Activated CD4-positive, alpha-beta T cell treated with anti-CD3 and anti-CD28 coated beads, Interleukin-2, amount 50 U/mL, for 4 hours (primary cell): Measurements from ENCODE around the gene AK8.

Experiments
- DNase-seq, 2 experiments: peaks; one replicate each; pipeline ENCODE4 v3.0.0-alpha.2; 2020

The AK8 gene

GRCh38 chr9:132857616-132858342 is 20.3 kb downstream of the AK8 start:
- DNase-seq = no peak

DNA sequence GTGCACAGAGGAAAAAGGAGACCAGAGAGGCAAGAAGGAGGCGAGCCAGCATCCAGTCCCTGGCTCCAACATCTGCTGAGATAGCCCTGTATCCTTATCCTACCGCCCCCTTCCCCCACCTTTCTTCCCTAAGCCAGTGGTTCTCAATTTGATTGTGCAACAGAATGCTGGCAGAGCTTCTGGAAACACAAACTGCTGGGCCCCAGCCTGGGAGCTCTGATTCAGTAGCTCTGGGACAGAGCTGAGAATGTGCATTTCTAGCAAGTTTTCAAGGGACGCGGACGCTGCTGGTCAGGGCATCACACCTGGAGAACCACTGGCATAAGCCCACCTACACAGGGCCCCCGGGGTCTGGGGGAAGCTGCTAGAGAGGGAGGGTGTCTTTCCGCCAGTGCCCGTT is 21.1 kb downstream of the AK8 start:
- no peak for DNase-seq

- no peak for DNase-seq
These were observed 22.2 kb downstream of the AK8 start for GRCh38 chr9:132855904-132856303.

DNA sequence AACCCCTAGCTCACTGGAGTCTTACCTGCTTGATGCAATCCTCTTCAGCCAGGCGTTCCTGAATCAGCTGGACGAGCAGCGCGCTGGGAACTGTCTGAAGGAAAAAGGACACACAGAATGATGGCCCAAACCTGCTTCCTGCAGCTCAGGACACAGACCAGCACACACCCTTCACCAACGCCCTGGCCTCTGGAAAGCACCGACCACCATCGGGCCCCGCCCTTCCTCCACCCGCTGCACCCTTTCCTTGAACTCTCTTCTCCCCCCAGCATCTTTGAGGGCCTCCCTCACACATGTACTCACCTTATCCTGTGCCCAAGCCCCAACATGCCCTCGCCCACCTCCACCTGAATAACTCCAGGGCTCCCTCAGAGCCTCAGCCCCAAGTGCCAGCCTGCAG is 23.3 kb downstream of the AK8 start:
- no peak for DNase-seq

- no peak for DNase-seq
These were observed 24.6 kb downstream of the AK8 start for GRCh38 chr9:132853482-132853881.

DNA sequence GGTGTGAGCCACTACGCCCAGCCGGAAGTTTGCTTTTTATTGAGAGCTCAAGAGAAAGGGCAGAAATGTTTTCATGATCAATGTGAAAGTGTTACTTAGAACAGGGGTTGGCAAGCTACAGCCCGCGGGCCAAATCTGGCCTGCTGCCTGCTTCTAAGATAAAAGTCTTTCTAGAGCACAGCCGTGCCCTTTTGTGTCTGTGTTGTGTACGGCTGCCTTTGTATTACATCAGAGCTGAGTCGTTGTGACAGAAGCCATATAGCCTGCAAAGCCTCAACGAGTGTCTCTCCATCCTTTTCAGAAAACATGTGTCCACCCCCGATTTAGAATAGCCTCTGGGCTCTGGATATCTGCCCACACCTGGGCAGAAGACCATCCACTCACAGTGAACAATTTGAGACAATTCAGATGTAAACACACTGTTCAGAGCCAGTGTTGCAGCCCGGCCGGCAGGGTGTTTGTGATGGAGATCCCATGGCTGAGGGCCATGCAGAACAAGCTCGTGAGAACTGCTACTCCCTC is 28.8 kb downstream of the AK8 start:
- DNase-seq = no peak

DNA sequence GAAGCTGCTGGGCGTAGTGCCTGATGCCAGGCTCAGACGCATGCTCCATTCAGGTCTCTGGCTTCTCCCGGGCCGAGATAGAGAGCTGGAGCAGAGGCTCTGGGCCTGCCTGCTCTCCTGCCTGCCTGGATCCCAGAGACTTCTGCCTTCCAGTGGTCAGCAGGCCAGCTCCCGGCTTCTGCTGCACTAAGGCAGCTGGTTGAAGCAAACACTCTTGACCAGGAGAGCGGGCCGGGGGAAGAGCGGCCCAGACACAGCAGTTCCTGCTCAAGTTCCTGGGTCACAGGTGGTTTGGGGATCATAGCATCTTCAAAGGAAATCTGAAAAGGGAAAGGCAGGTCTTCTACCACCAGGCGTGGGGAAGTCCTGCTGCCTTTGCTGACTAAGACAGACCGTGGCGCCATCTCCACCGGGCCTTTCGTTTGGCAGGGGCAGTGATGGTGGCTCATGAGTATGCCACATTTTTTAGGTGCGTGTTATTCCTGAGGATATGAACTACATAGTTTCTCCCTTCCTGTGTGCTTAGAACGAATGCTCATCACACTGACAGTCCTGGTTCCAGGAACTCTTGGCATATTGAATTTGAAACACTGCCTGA is 31.1 kb downstream of the AK8 start:
- DNase-seq = no peak

GRCh38 chr9:132846109-132846917 is 31.8 kb downstream of the AK8 start:
- DNase-seq = no peak

- DNase-seq = no peak
These were observed 35.7 kb downstream of the AK8 start for GRCh38 chr9:132842124-132843044.

DNA sequence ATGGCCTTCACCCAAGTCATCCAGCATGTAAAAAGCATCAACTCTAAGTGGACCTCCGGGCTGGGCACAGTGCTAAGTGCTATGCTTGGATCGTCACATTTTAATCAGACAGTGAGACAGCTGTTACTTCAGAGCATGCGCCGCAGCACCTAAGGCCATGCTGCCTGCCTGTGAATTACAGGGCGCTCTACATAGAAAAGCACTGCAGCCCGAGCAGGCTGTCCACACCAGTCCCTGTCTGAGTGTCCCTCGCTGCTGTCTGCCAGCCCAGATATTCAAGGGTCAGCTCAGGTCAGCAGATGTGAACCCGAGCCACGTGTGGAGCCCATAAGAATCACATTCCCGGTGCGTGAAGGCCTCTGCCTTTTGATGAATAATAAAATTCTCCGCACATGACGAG is 37.1 kb downstream of the AK8 start:
- DNase-seq = no peak

- no peak for DNase-seq
These were observed 39.8 kb downstream of the AK8 start for GRCh38 chr9:132838291-132838690.

DNA sequence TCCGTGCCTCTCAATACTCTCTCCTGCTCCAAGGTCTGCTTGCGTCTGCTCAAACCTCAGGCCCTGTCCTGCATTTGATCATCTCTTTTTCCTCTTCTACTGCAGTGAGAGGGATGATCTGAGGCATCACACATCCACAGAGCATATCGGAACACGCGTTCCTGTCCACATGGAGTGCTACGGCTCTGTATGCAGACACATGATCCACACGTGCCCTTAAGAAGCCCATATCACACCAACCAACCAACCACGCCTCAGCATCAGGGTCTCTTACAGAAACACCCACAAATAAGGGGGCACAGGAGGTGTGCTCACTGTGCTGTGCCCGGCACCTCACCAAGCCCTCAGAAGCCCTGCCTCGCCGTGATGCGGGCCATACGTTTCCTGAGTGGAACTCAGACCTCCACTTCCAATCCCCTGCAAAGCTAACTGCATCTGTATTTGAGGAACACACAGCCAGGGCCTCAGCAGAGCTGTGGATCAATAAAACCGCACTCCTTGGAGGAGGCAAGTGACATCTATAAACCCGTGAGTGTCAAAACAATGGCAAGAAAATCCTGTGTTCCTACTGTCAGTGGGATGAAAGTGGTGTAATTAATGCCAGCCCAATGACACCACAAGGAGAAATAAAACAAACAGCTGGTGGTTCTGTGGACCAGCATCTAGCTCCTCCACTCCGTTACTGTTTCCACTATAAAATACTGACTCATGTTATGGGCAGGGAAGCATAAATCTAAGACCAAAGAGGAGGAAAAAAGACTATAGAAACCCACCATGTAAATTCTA is 40.4 kb downstream of the AK8 start:
- DNase-seq = no peak

DNA sequence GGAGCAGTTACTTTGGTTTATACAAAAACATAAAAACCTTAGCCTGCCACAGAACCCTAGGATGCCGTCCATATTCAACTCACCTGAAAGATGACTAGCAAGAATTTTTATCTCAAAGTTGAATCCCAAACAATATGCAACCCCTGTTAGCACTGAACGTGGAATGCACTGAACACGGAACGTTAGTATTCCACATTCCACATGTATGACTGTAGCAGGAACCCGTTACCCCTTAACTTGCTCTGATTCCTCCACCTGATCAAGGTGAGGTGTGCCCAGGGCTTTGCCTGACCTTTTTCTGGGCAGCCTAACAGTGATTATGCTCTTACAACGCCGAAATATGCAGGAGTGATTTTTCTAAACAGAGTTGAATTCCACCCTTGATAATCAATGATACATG is 43.7 kb downstream of the AK8 start:
- no peak for DNase-seq

GRCh38 chr9:132833550-132834121 is 44.4 kb downstream of the AK8 start:
- no peak for DNase-seq

- DNase-seq = no peak
These were observed 45.8 kb downstream of the AK8 start for GRCh38 chr9:132832171-132832881.

DNA sequence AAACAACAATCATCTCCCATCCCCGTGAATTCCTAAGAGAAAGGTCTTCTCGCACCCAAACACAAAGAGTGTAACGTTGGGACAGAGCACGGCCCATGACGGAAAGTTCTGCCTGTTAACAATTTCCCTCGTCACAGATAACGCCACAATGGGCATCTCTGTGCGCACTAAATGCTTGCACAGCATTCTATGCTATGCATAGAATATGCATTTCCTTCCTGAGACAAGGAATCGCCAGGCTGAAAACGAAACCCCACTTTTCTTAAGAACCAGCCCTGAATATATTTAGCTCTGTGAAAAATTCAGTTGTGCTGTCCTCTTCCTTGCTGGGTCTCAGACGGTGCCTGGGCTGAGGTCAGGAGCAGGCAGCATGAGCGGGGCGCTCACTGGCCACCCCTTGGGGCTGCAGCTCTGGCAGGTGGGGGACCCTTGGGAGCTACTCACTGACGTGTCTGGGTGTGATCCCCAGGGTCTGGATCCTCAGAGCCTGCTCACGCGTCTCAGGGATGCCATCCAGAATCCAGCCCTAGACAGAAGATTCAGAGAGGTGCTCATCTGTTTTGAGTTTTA is 49.8 kb downstream of the AK8 start:
- DNase-seq = no peak

DNA sequence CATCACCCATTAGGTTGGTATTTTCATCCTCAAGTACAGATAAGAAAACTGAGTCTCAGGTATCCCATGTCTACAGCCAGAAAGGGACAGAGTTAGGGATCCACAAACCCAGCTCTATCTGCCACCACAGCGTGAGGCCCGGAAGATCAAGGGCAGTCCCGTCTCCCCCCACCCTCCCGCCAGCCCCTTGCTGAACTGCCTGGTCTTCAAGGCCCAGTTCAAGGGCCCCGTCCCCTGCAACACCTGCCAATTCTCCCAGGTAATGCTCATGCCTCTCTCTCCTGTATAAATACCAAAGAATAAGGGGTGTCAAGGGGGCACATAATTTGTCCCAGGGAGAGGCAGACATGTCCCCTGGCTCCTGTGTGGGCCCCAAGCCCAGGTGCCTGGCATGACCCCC is 50.7 kb downstream of the AK8 start:
- no peak for DNase-seq

- no peak for DNase-seq
These were observed 51.3 kb downstream of the AK8 start for GRCh38 chr9:132826621-132827365.

DNA sequence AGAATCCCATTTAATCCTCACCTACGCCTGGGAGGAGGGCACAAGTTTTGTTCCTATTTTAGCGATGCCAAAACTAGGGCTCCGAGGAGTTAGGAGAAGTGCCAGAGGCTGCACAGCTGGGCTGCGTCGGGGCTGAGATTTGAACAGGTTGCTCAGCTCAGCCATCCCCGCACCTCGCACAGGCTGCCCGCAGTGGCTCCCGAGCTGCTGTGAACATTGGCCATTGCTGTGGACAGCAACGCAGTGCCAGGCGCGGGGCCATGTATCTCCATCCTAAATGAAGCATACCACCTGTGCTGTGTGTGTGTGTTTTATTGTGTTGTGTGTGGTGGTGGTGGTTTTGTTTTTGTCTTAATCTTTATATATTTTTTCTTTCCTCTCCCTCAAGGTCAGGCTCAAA is 52.0 kb downstream of the AK8 start:
- no peak for DNase-seq

- DNase-seq = no peak
These were observed 52.7 kb downstream of the AK8 start for GRCh38 chr9:132825430-132825829.
